GM12878 (cell line): ENCODE results near the gene CHCHD2. TPM values are rescaled to one million over a fixed set of nuclear protein-coding genes. Genes with fewer than 3 reads are reported as not detected.

ENCODE experiments used
- ATAC-seq: fragments of 200-7000 bp; cut with Tn5 transposase; 3 replicates; pipeline ENCODE4 v1.9.1; 2020; ENCODE audit warnings: mild to moderate bottlenecking, moderate library complexity
- BruUV-seq: library from RNA; stranded (reverse); fragments of 400-500 nt; replicated peaks from 2 replicates; lab custom pipeline; 2021; lab: Mats Ljungman, UMichigan
- CTCF ChIA-PET: fragments of 300-600 bp; sonication (Branson Sonifier 250); formaldehyde crosslinking; extraction: SDS; loops from one replicate; lab custom pipeline; 2021; ENCODE audit warnings: inconsistent platforms; lab: Yijun Ruan, JAX
- POLR2A ChIA-PET: fragments of 350-600 bp; formaldehyde crosslinking; extraction: SDS; loops from one replicate; lab custom pipeline; 2021; ENCODE audit warnings: inconsistent platforms; lab: Charles Lee
- RAD21 ChIA-PET: fragments of 300-600 bp; sonication (Branson Sonifier 250); formaldehyde crosslinking; loops from one replicate; lab custom pipeline; 2023; ENCODE audit warnings: antibody characterized with exemption; ENCODE audit not compliant: unreplicated experiment; lab: Charles Lee
- SMC1A ChIA-PET: fragments of 300-600 bp; sonication (Branson Sonifier 250); formaldehyde crosslinking; loops from one replicate; lab custom pipeline; 2023; ENCODE audit not compliant: unreplicated experiment, uncharacterized antibody; lab: Charles Lee
- DNase-seq: peaks from one replicate; pipeline ENCODE4 v3.0.0-alpha.2; 2011; ENCODE audit warnings: low read depth, low spot score
- FAIRE-seq: peaks from 3 replicates; lab custom pipeline; 2011; peaks lifted over from hg19 to GRCh38; lab: Jason Lieb, UNC
- H2AFZ ChIP-seq: 2 replicates; pipeline ENCODE4 v1.6.0; 2011; ENCODE audit warnings: low read depth, low read length, control low read depth; ENCODE audit not compliant: control insufficient read depth
- H3K27ac ChIP-seq: 2 replicates; pipeline ENCODE4 v1.5.1; 2011; ENCODE audit warnings: control low read depth; ENCODE audit not compliant: control insufficient read depth, insufficient read depth
- H3K27me3 ChIP-seq, 2 experiments: replicated peaks in 1 of 2; 2 replicates each; pipeline versions ENCODE4 v1.6.0 to v1.6.1; 2011; ENCODE audit warnings: low read length in 1 of 2; ENCODE audit not compliant: control insufficient read depth in 2 of 2, insufficient read depth in 2 of 2
- H3K36me3 ChIP-seq, 2 experiments: 2 replicates each; pipeline ENCODE4 v1.5.1; 2011; ENCODE audit warnings: low read length in 1 of 2; ENCODE audit not compliant: control insufficient read depth in 2 of 2, insufficient read depth in 2 of 2
- H3K4me1 ChIP-seq: 2 replicates; pipeline ENCODE4 v1.6.1; 2011; ENCODE audit warnings: mild to moderate bottlenecking, low read length, moderate library complexity, mixed read lengths; ENCODE audit not compliant: control insufficient read depth, insufficient read depth
- H3K4me2 ChIP-seq: 2 replicates; pipeline ENCODE4 v1.6.0; 2011; ENCODE audit warnings: control low read depth; ENCODE audit not compliant: control insufficient read depth, insufficient read depth
- H3K4me3 ChIP-seq: fragments of 200-600 bp; sonication (generic); 2 replicates; pipeline ENCODE4 v1.5.1; 2016
- H3K79me2 ChIP-seq: 2 replicates; pipeline ENCODE4 v1.6.0; 2011; ENCODE audit warnings: low read length; ENCODE audit not compliant: control insufficient read depth, insufficient read depth
- H3K9ac ChIP-seq: 2 replicates; pipeline ENCODE4 v1.8.0; 2011; ENCODE audit warnings: low read length, control low read depth, mixed read lengths; ENCODE audit not compliant: control insufficient read depth, insufficient read depth
- H3K9me3 ChIP-seq: replicated peaks from 3 replicates; pipeline ENCODE4 v1.5.1; 2011; ENCODE audit warnings: mild to moderate bottlenecking, low read length; ENCODE audit not compliant: control insufficient read depth, insufficient read depth
- H4K20me1 ChIP-seq: 2 replicates; pipeline ENCODE4 v1.6.0; 2011; ENCODE audit not compliant: control insufficient read depth, insufficient read depth
- HDGF ChIP-seq: fragments of 450-650 bp; IDR thresholded peaks from 2 replicates; pipeline ENCODE4 v1.6.1; 2016; ENCODE audit warnings: antibody characterized with exemption
- IRF5 ChIP-seq: fragments of 450-650 bp; IDR thresholded peaks from 2 replicates; pipeline ENCODE4 v1.6.1; 2017; ENCODE audit warnings: borderline replicate concordance
- JUND ChIP-seq: IDR thresholded peaks from 2 replicates; pipeline ENCODE4 v1.6.1; 2012; ENCODE audit warnings: low read depth, mild to moderate bottlenecking, low read length, improper control_type of control experiment, moderate library complexity
- PKNOX1 ChIP-seq: fragments of 450-650 bp; IDR thresholded peaks from 2 replicates; pipeline ENCODE4 v1.6.1; 2016; ENCODE audit warnings: mild to moderate bottlenecking
- SMAD5 ChIP-seq: IDR thresholded peaks from 2 replicates; pipeline ENCODE4 v1.6.1; 2016; ENCODE audit warnings: antibody characterized with exemption, low read depth
- SREBF1 ChIP-seq: IDR thresholded peaks from 2 replicates; pipeline ENCODE4 v1.6.1; 2012; ENCODE audit warnings: mild to moderate bottlenecking, low read length
- TCF3 ChIP-seq: IDR thresholded peaks from 2 replicates; pipeline ENCODE4 v1.6.1; 2012; ENCODE audit warnings: low read depth, mild to moderate bottlenecking, low read length, borderline replicate concordance; ENCODE audit not compliant: insufficient read depth
- ZNF24 ChIP-seq: fragments of 450-650 bp; IDR thresholded peaks from 2 replicates; pipeline ENCODE4 v1.6.1; 2017; ENCODE audit warnings: antibody characterized with exemption, mild to moderate bottlenecking
- ZNF384 ChIP-seq: IDR thresholded peaks from 2 replicates; pipeline ENCODE4 v1.6.1; 2012; ENCODE audit warnings: low read depth, mild to moderate bottlenecking, low read length, improper control_type of control experiment, borderline replicate concordance
- WGBS: methylation state at CpG from one replicate; pipeline ENCODE4 v1.1.6; 2016; ENCODE audit warnings: low lambda C conversion rate; ENCODE audit not compliant: insufficient replicate concordance, insufficient coverage; ENCODE audit errors: missing lambda C conversion rate; 5-methylcytosine and 5-hydroxymethylcytosine counted together
- in situ Hi-C: fragments of 300-500 bp; cut with MboI; formaldehyde crosslinking; loops from 9 replicates; pipeline ENCODE4 v1.14.3; 2018; ENCODE audit warnings: mixed read lengths
- intact Hi-C: fragments of 100-400 bp; cut with micrococcal nuclease; formaldehyde crosslinking; loops from one replicate; pipeline ENCODE4 v1.14.2; 2022; ENCODE audit not compliant: unreplicated experiment
- polyA plus RNA-seq, 11 experiments: library from polyadenylated mRNA; depleted of rRNA in 4 of 11; unstranded in 6 of 11; stranded (reverse) in 5 of 11; fragments of >200 nt; fragmentation: Nextera tagmentation in 4 of 11; fragmentation: Illumina TruSeq in 1 of 11; extraction: Ambion mirVana in 4 of 11; extraction: Trizol in 1 of 11; gene quantifications; 1 replicate in 1 of 11; 2 replicates in 10 of 11; pipeline versions ENCODE4 v1.2.1 to v1.2.3, GENCODE V29; 2011 to 2016; ENCODE audit warnings: inconsistent platforms in 2 of 11, missing spikeins in 2 of 11, low read depth in 1 of 11
- total RNA-seq, 4 experiments: library from RNA; depleted of rRNA in 3 of 4; stranded (reverse); fragments of >200 nt in 3 of 4; fragmentation: Illumina TruSeq in 1 of 4; extraction: Trizol in 1 of 4; gene quantifications; 2 replicates each; pipeline versions ENCODE4 v1.2.1 to v1.2.3, GENCODE V29; 2013 to 2021

CHCHD2 gene
- total and polyA plus RNA-seq, 10 of the 15 experiments (the other 5 are each of a cell fraction or from before 2014, with no cell fraction given): 97.8 to 1,291 (median 619) TPM

- SMC1A ChIA-PET: no interaction called here
- BruUV-seq: no TSS peak
- DNase-seq: no peak
- H3K36me3 ChIP-seq: no peaks in the 10 kb centered on the region; a peak in 1 of 4 replicates
- no peak overlapping the region for H3K27ac ChIP-seq
- TF ChIP-seq SREBF1: no peak
- TF ChIP-seq SMAD5: no peak
- no peak for TF ChIP-seq IRF5
- TF ChIP-seq HDGF: no peak
- no peak for TF ChIP-seq ZNF24
- TF ChIP-seq ZNF384: no peak
- TF ChIP-seq, all 136 proteins: peak for 0
- in situ Hi-C loops (no loop called here), intact Hi-C loops (no loop called here)
- WGBS: 66% methylated on average over 4 of the region's 16 CpGs
- Histone ChIP-seq H3K79me2 (no peaks in the 10 kb centered on the region), H3K4me3 (no peak overlapping the region), H3K9me3 (no peaks in the 10 kb centered on the region), H3K9ac (no peak overlapping the region), H3K4me2 (no peak overlapping the region), H2AFZ (no peak overlapping the region), H3K27me3 (no peaks in the 10 kb centered on the region), H4K20me1 (no peaks in the 10 kb centered on the region), H3K4me1 (no peaks in the 10 kb centered on the region)
- RAD21 ChIA-PET: no interaction called here
- ATAC-seq: no peak
- FAIRE-seq: no peak
- POLR2A ChIA-PET: interaction anchor here (0.6 kb wide), 2 partner anchors 10 to 1663 kb away, joined by 3 to 4 read pairs; no protein-coding TSS in a partner anchor
- CTCF ChIA-PET: no interaction called here
Observed at GRCh38 chr7:56087445-56087844, 18.8 kb downstream of the CHCHD2 start.

- no peak for FAIRE-seq
- ChIA-PET CTCF (no interaction called here), POLR2A (no interaction called here), RAD21 (no interaction called here), SMC1A (no interaction called here)
- ATAC-seq: no peak
- intact Hi-C loops (no loop called here), in situ Hi-C loops (no loop called here)
- BruUV-seq: no TSS peak
- Histone ChIP-seq H3K27me3 (no peaks in the 10 kb centered on the region), H3K4me2 (no peak overlapping the region), H3K79me2 (no peaks in the 10 kb centered on the region), H3K36me3 (no peaks in the 10 kb centered on the region; a peak in 1 of 4 replicates), H3K4me1 (no peaks in the 10 kb centered on the region), H3K4me3 (no peak overlapping the region), H3K9me3 (no peaks in the 10 kb centered on the region), H2AFZ (no peak overlapping the region), H3K27ac (no peak overlapping the region), H3K9ac (no peak overlapping the region), H4K20me1 (no peaks in the 10 kb centered on the region)
- TF ChIP-seq JUND: no peak
- TF ChIP-seq TCF3: no peak
- TF ChIP-seq PKNOX1: no peak
- no peak for DNase-seq
- 98% methylated on average over 7 of the region's 7 CpGs for WGBS
Observed at GRCh38 chr7:56086761-56087160, 19.5 kb downstream of the CHCHD2 start.
